Measurements from ENCODE around the gene ELAVL4.

The ELAVL4 gene

GRCh38 chr1:50213505-50213904, 104.8 kb downstream of the ELAVL4 start:
- Histone ChIP-seq H3K4me1 (ENCODE audit: control insufficient read depth, insufficient read depth, low read length) (no peaks in the 10 kb centered on the region), H3K27me3 (ENCODE audit: control insufficient read depth, insufficient read depth, low read length) (peaks cover 5% of the 10 kb centered on the region; the same call in 1 of the 2 replicates), H3K27ac (ENCODE audit: low read depth, low read length) (no peak overlapping the region), H3K9me3 (ENCODE audit: control insufficient read depth, insufficient read depth, low read depth, low read length) (no peaks in the 10 kb centered on the region), H3K36me3 (ENCODE audit: control insufficient read depth, insufficient read depth, low read length) (no peaks in the 10 kb centered on the region), H3K9ac (ENCODE audit: low read length) (no peak overlapping the region), H3K4me3 (ENCODE audit: low read depth, low read length) (no peak overlapping the region)

DNA sequence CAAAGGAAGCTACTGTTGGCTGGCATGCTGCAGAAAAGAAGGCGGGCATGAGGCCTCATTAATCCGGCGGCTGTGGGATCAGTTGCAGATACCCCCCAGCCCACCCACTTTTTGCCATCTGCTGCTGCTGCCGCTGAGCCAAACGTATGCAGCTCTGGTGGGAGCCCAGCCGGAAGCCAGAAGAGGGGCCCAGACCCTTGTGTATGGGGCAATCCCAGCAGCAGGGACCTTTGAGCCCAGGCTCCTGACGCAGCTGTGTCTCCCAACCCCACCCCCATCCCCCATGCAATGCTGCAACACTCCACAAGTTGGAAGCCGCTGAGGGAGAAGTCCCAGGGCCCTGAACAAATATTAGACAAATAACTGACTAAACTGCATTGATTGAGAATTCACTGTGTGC, 106.0 kb downstream of the ELAVL4 start:
- peaks cover 3% of the 10 kb centered on the region; the same call in 1 of the 2 replicates for H3K27me3 ChIP-seq (ENCODE audit: control insufficient read depth, insufficient read depth, low read length)
- H3K4me3 ChIP-seq (ENCODE audit: low read depth, low read length): no peak overlapping the region
- no peak overlapping the region for H3K9ac ChIP-seq (ENCODE audit: low read length)
- no peaks in the 10 kb centered on the region for H3K36me3 ChIP-seq (ENCODE audit: control insufficient read depth, insufficient read depth, low read length)
- H3K9me3 ChIP-seq (ENCODE audit: control insufficient read depth, insufficient read depth, low read depth, low read length): no peaks in the 10 kb centered on the region
- H3K4me1 ChIP-seq (ENCODE audit: control insufficient read depth, insufficient read depth, low read length): no peaks in the 10 kb centered on the region
- H3K27ac ChIP-seq (ENCODE audit: low read depth, low read length): no peak overlapping the region

DNA sequence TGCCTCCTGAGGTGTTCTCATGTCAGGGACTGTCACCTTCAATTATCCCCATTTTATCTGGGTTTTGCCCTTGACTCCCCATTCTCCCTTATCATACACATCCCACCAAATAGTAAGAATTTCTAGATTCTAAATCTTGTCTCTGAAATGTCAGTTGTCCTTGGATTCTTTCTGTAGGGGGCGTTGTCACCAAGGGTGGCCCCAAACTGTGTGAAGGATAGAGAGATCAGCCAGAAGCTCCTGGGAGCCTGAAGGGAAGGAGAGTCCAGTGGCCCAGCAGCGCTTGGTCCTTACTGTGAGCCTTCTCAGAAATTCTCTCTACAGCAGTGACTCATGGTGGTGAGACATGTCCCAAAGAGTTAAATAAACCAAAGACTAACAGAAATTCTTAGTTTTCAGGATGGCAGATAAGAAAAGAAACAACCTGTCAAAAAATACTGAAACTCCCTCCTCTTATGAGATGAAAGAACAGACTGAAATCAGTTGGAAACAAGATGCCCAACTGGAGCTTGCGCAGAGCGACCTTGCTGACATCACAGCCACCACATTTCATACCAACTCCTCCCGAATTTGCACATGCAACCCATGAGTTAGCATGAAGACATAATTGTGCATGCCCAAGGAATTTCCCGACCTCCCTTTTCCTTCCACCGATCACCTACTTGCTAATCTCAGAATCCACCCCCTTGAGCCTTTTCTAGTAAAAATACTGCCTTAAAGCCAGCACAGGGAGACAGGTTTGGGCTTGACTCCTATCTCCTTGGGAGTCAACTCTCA, 109.8 kb downstream of the ELAVL4 start:
- H3K27me3 ChIP-seq (ENCODE audit: control insufficient read depth, insufficient read depth, low read length): no peaks in the 10 kb centered on the region
- H3K27ac ChIP-seq (ENCODE audit: low read depth, low read length): no peak overlapping the region
- 0 out of 2 replicates have a peak, but pooled peaks cover 1% of the 10 kb centered on the region for H3K9me3 ChIP-seq (ENCODE audit: control insufficient read depth, insufficient read depth, low read depth, low read length)
- H3K4me1 ChIP-seq (ENCODE audit: control insufficient read depth, insufficient read depth, low read length): no peaks in the 10 kb centered on the region
- H3K9ac ChIP-seq (ENCODE audit: low read length): no peak overlapping the region
- no peaks in the 10 kb centered on the region for H3K36me3 ChIP-seq (ENCODE audit: control insufficient read depth, insufficient read depth, low read length)
- H3K4me3 ChIP-seq (ENCODE audit: low read depth, low read length): no peak overlapping the region

GRCh38 chr1:50228871-50229384, 120.2 kb downstream of the ELAVL4 start:
- H3K27me3 ChIP-seq (ENCODE audit: control insufficient read depth, insufficient read depth, low read length): no peaks in the 10 kb centered on the region; the same call in 1 of the 2 replicates
- H3K9me3 ChIP-seq (ENCODE audit: control insufficient read depth, insufficient read depth, low read depth, low read length): peaks cover 22% of the 10 kb centered on the region
- H3K36me3 ChIP-seq (ENCODE audit: control insufficient read depth, insufficient read depth, low read length): no peaks in the 10 kb centered on the region
- no peaks in the 10 kb centered on the region for H3K4me1 ChIP-seq (ENCODE audit: control insufficient read depth, insufficient read depth, low read length)
- H3K27ac ChIP-seq (ENCODE audit: low read depth, low read length): no peak overlapping the region
- no peak overlapping the region for H3K4me3 ChIP-seq (ENCODE audit: low read depth, low read length)
- H3K9ac ChIP-seq (ENCODE audit: low read length): no peak overlapping the region

DNA sequence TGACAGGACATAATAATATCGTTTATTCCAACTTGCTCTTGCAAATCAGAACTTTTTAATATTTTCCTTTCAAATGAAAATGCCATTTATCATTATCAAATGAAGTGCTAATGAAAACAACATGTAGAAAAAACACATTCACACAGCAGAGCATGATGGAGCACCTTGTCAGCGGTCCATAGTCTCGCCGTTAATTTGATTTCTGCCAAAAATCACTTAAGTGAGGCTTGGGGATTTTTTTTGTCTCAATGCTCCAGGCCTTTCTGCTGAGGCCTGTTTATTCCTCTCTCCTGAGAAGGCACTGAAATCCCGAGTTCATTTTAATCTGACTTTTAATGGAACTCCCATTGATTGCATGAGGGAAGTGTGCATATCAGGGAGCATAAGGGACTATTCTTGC, 122.5 kb downstream of the ELAVL4 start:
- Histone ChIP-seq H3K36me3 (ENCODE audit: control insufficient read depth, insufficient read depth, low read length) (no peaks in the 10 kb centered on the region), H3K27me3 (ENCODE audit: control insufficient read depth, insufficient read depth, low read length) (no peaks in the 10 kb centered on the region; the same call in 1 of the 2 replicates), H3K27ac (ENCODE audit: low read depth, low read length) (no peak overlapping the region), H3K4me3 (ENCODE audit: low read depth, low read length) (no peak overlapping the region), H3K4me1 (ENCODE audit: control insufficient read depth, insufficient read depth, low read length) (no peaks in the 10 kb centered on the region), H3K9me3 (ENCODE audit: control insufficient read depth, insufficient read depth, low read depth, low read length) (peaks cover 24% of the 10 kb centered on the region), H3K9ac (ENCODE audit: low read length) (no peak overlapping the region)

GRCh38 chr1:50232336-50232735, 123.6 kb downstream of the ELAVL4 start:
- Histone ChIP-seq H3K4me3 (ENCODE audit: low read depth, low read length) (no peak overlapping the region), H3K27ac (ENCODE audit: low read depth, low read length) (no peak overlapping the region), H3K36me3 (ENCODE audit: control insufficient read depth, insufficient read depth, low read length) (no peaks in the 10 kb centered on the region), H3K27me3 (ENCODE audit: control insufficient read depth, insufficient read depth, low read length) (no peaks in the 10 kb centered on the region; the same call in 1 of the 2 replicates), H3K4me1 (ENCODE audit: control insufficient read depth, insufficient read depth, low read length) (no peaks in the 10 kb centered on the region), H3K9ac (ENCODE audit: low read length) (no peak overlapping the region), H3K9me3 (ENCODE audit: control insufficient read depth, insufficient read depth, low read depth, low read length) (peaks cover 19% of the 10 kb centered on the region)

- no peaks in the 10 kb centered on the region for H3K4me1 ChIP-seq (ENCODE audit: control insufficient read depth, insufficient read depth, low read length)
- no peaks in the 10 kb centered on the region; the same call in 1 of the 2 replicates for H3K27me3 ChIP-seq (ENCODE audit: control insufficient read depth, insufficient read depth, low read length)
- H3K9ac ChIP-seq (ENCODE audit: low read length): no peak overlapping the region
- H3K27ac ChIP-seq (ENCODE audit: low read depth, low read length): no peak overlapping the region
- H3K4me3 ChIP-seq (ENCODE audit: low read depth, low read length): no peak overlapping the region
- H3K36me3 ChIP-seq (ENCODE audit: control insufficient read depth, insufficient read depth, low read length): no peaks in the 10 kb centered on the region
- H3K9me3 ChIP-seq (ENCODE audit: control insufficient read depth, insufficient read depth, low read depth, low read length): peaks cover 19% of the 10 kb centered on the region
Observed at GRCh38 chr1:50236656-50237055, 127.9 kb downstream of the ELAVL4 start.

DNA sequence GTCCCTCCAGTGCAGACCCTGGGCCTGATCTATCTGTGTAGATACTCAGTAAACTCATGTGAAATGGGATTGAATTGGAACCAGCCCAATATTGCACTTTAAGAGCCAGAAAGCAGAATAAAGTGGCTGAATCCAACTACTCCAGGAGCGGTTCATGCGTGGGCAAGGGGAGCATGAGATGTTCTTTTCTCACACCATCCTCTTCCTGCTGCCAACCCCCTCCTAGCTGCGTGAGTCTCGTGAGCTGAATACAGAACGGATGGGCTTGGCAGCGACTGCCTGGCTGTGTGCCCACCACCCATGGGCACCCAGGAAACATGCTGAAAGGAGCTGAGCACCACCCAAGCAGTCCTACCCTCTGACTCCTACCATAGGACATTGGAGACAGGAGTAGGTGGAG, 128.3 kb downstream of the ELAVL4 start:
- H3K9ac ChIP-seq (ENCODE audit: low read length): no peak overlapping the region
- H3K9me3 ChIP-seq (ENCODE audit: control insufficient read depth, insufficient read depth, low read depth, low read length): peaks cover 19% of the 10 kb centered on the region

GRCh38 chr1:50243939-50244338, 135.2 kb downstream of the ELAVL4 start:
- no peaks in the 10 kb centered on the region for H3K27me3 ChIP-seq (ENCODE audit: control insufficient read depth, insufficient read depth, low read length)
- H3K4me3 ChIP-seq (ENCODE audit: low read depth, low read length): no peak overlapping the region
- H3K9ac ChIP-seq (ENCODE audit: low read length): no peak overlapping the region
- no peak overlapping the region for H3K27ac ChIP-seq (ENCODE audit: low read depth, low read length)
- H3K4me1 ChIP-seq (ENCODE audit: control insufficient read depth, insufficient read depth, low read length): no peaks in the 10 kb centered on the region
- no peaks in the 10 kb centered on the region for H3K36me3 ChIP-seq (ENCODE audit: control insufficient read depth, insufficient read depth, low read length)
- H3K9me3 ChIP-seq (ENCODE audit: control insufficient read depth, insufficient read depth, low read depth, low read length): no peaks in the 10 kb centered on the region

More for the DNA sequence above, 128.3 kb downstream of the ELAVL4 start:
- no peaks in the 10 kb centered on the region; the same call in 1 of the 2 replicates for H3K27me3 ChIP-seq (ENCODE audit: control insufficient read depth, insufficient read depth, low read length)
- no peak overlapping the region for H3K4me3 ChIP-seq (ENCODE audit: low read depth, low read length)
- no peaks in the 10 kb centered on the region for H3K4me1 ChIP-seq (ENCODE audit: control insufficient read depth, insufficient read depth, low read length)
- no peaks in the 10 kb centered on the region for H3K36me3 ChIP-seq (ENCODE audit: control insufficient read depth, insufficient read depth, low read length)
- H3K27ac ChIP-seq (ENCODE audit: low read depth, low read length): no peak overlapping the region

GRCh38 chr1:50246869-50247268, 138.1 kb downstream of the ELAVL4 start:
- Histone ChIP-seq H3K4me1 (ENCODE audit: control insufficient read depth, insufficient read depth, low read length) (0 out of 2 replicates have a peak, but pooled peaks cover under 1% of the 10 kb centered on the region), H3K27ac (ENCODE audit: low read depth, low read length) (no peak overlapping the region), H3K36me3 (ENCODE audit: control insufficient read depth, insufficient read depth, low read length) (no peaks in the 10 kb centered on the region), H3K4me3 (ENCODE audit: low read depth, low read length) (no peak overlapping the region), H3K9me3 (ENCODE audit: control insufficient read depth, insufficient read depth, low read depth, low read length) (no peaks in the 10 kb centered on the region), H3K27me3 (ENCODE audit: control insufficient read depth, insufficient read depth, low read length) (peaks cover 4% of the 10 kb centered on the region; the same call in 1 of the 2 replicates), H3K9ac (ENCODE audit: low read length) (no peak overlapping the region)

DNA sequence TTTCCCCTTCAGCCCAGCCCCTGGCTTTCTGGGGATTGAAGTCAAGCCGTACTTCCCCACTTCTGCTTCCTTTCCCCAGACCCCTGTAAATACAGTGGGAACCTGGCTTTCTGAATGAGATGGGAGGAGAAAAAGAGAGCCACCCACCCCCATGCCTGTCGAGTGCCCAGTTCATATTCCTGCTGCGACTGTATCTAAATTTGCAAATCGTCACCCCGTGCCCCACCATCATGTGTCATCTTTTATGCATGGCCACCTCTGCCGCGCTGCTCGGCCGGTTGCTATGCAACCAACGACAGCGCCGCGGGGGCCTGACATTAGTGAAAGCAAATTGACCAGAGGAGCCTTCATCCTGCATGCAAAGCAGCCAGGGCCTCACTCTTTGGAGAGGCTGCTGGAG, 143.0 kb downstream of the ELAVL4 start:
- H3K27ac ChIP-seq (ENCODE audit: low read depth, low read length): no peak overlapping the region
- peaks cover 48% of the 10 kb centered on the region; the same call in 1 of the 2 replicates for H3K27me3 ChIP-seq (ENCODE audit: control insufficient read depth, insufficient read depth, low read length)
- 0 out of 2 replicates have a peak, but pooled peaks cover 5% of the 10 kb centered on the region for H3K4me1 ChIP-seq (ENCODE audit: control insufficient read depth, insufficient read depth, low read length)
- H3K36me3 ChIP-seq (ENCODE audit: control insufficient read depth, insufficient read depth, low read length): no peaks in the 10 kb centered on the region
- no peaks in the 10 kb centered on the region for H3K9me3 ChIP-seq (ENCODE audit: control insufficient read depth, insufficient read depth, low read depth, low read length)
- no peak overlapping the region for H3K4me3 ChIP-seq (ENCODE audit: low read depth, low read length)
- H3K9ac ChIP-seq (ENCODE audit: low read length): no peak overlapping the region
